Kidney glomerular epithelial cell (primary cell): ENCODE measurements around the gene TRIM66.
"Not testable (repeated sequence)": the region's sequence is repeated elsewhere in the genome, so short reads cannot be mapped to it uniquely, and the experiment has no call there.

Source experiments
- DNase-seq: peaks from one replicate; lab custom pipeline; 2025; lab: John Stamatoyannopoulos, UW

Gene TRIM66

GRCh38 chr11:8690374-8691342 lies 8.2 kb upstream of the TRIM66 start:
- no peak for DNase-seq

- no peak for DNase-seq
Observed at GRCh38 chr11:8689726-8690255, 7.3 kb upstream of the TRIM66 start.

GRCh38 chr11:8688414-8689362 lies 6.2 kb upstream of the TRIM66 start:
- peak; percentile 88 for DNase-seq

GRCh38 chr11:8686325-8686724 lies 3.9 kb upstream of the TRIM66 start:
- DNase-seq = no peak

- DNase-seq = no peak
Observed at GRCh38 chr11:8685820-8686219, 3.4 kb upstream of the TRIM66 start.

GRCh38 chr11:8685306-8685705 lies 2.8 kb upstream of the TRIM66 start:
- DNase-seq = no peak

GRCh38 chr11:8684600-8685290 lies 2.3 kb upstream of the TRIM66 start:
- DNase-seq = no peak

GRCh38 chr11:8683115-8683807 lies 796 bp upstream of the TRIM66 start:
- no peak for DNase-seq

GRCh38 chr11:8681837-8682302 lies 595 bp downstream of the TRIM66 start:
- DNase-seq = no peak

GRCh38 chr11:8679006-8679405 lies 3.5 kb downstream of the TRIM66 start:
- no peak for DNase-seq

GRCh38 chr11:8676458-8676857 lies 6.0 kb downstream of the TRIM66 start:
- no peak for DNase-seq

- DNase-seq = no peak
Observed at GRCh38 chr11:8674859-8675258, 7.6 kb downstream of the TRIM66 start.

- no peak for DNase-seq
Observed at GRCh38 chr11:8672346-8672745, 10.1 kb downstream of the TRIM66 start.

- peak; percentile 69 for DNase-seq
Observed at GRCh38 chr11:8671651-8672062, 10.8 kb downstream of the TRIM66 start.

GRCh38 chr11:8671193-8671612 lies 11.3 kb downstream of the TRIM66 start:
- peak; percentile 80 for DNase-seq

GRCh38 chr11:8670081-8670480 lies 12.4 kb downstream of the TRIM66 start:
- not testable (repeated sequence) for DNase-seq

- DNase-seq = no peak
Observed at GRCh38 chr11:8665222-8665621, 17.2 kb downstream of the TRIM66 start.

- no peak for DNase-seq
Observed at GRCh38 chr11:8661001-8661795, 21.3 kb downstream of the TRIM66 start.

GRCh38 chr11:8658321-8659057 lies 24.0 kb downstream of the TRIM66 start:
- no peak for DNase-seq
